Activated T-helper 2 cell treated with anti-CD3 and anti-CD28 coated beads, Interferon-gamma antibody, Interleukin-2, Interleukin-4, amounts not matched to agents 10 μg/mL and 5 μg/mL and 100 μg/mL, durations not matched to agents 14 hours and 24 hours and 36 hours (primary cell): Measurements from ENCODE around the gene AZIN2. TPM values are rescaled to one million over a fixed set of nuclear protein-coding genes. Genes with fewer than 3 reads are reported as not detected.

ENCODE experiments used
- total RNA-seq: library from RNA; stranded (reverse); gene quantifications from 2 replicates; pipeline ENCODE4 v1.2.3, GENCODE V29; 2022

Gene AZIN2
- total RNA-seq, 1 donor from 2014 or later: 2.4 TPM

Other genes starting within 250 kb of the AZIN2 start
- gene FNDC5, start 210.2 kb upstream of the AZIN2 start, total RNA-seq: not detected in 2 replicates
- 0.62 TPM in 1 of 2 replicates, not detected in the other for gene HPCA, start 194.7 kb upstream of the AZIN2 start, total RNA-seq
- gene TMEM54, start 179.8 kb upstream of the AZIN2 start, total RNA-seq: 0.66 and 1.5 TPM in 2 replicates
- gene RNF19B, start 116.3 kb upstream of the AZIN2 start, total RNA-seq: 50.4 and 52.5 TPM in 2 replicates
- 349 TPM in 2 replicates for gene AK2, start 44.3 kb upstream of the AZIN2 start, total RNA-seq
- gene TRIM62, start 100.9 kb downstream of the AZIN2 start, total RNA-seq: 5.0 and 5.6 TPM in 2 replicates
- gene ZNF362, start 175.3 kb downstream of the AZIN2 start, total RNA-seq: 21.3 and 22.2 TPM in 2 replicates
- not detected in 2 replicates for gene A3GALT2, start 239.9 kb downstream of the AZIN2 start, total RNA-seq